Measurements from ENCODE around the gene PIGM.

The PIGM gene

GRCh38 chr1:160031365-160032164 lies at the start of gene PIGM:
PIGM (minus strand) TSS chr1:160031990; CDS start chr1:160031739, 251 bp downstream.
- DNase-seq, result peak; percentile 76 to 83

GRCh38 chr1:160081261-160081936 lies 49.6 kb upstream of the PIGM start, which contains the start of gene KCNJ9:
KCNJ9 (plus strand) TSS chr1:160081538; CDS start chr1:160084031, 2,493 bp downstream.
- DNase-seq, result no peak

DNA sequence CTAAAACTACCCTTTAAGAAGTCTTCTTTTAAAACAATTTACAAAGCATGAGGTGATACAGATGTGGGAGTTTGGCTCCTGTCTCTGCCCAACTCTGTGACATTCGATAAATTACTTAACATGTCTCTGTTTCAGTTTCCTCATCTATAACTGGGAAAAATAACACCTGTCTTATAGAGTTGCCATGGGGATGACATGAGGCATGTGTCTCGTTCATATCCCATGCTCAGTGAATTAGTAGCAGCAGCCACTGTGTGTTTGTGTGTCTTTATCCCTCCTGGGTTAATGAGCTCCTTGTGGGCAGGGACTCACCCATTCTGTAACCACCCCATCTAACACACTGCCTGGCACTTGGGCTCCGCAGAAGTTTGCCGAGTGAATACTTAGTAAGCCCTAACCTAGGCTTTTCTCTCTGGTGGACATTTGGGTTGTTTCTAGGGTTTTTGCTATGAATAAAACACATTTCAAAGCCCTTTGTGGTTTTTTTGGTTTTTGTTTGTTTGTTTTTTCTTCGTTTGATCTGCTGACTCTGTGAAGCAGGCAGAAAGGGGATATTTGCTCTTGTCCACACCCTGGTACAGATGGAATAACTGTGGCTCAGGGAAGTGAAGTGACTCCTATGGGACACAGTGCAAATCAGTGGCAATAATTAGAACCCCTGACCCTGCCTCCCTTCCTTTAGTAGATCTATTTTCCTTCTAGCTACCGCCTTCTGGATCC lies 48.8 kb upstream of the PIGM start:
- DNase-seq, result no peak

DNA sequence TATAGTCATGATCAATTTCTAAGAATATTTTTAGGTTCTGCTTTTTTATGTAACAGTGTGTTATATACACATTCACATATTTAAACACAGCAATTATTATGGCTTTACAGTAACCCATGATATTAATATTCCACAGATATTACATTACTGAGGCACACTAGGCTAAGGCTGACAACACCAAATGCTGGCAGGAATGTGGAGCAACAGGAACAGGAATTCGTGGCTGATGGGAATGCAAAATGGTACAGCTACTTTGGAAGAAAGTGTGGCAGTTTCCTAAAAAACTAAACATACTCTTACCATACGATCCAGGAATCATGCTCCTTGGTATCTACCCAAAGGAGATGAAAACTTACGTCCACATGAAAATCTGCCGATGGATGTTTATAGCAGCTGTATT lies 47.7 kb upstream of the PIGM start:
- DNase-seq, result no peak

- peak in 1 of 2 donors; percentile 23 for DNase-seq
Observed at GRCh38 chr1:160078512-160079195, 46.9 kb upstream of the PIGM start.

DNA sequence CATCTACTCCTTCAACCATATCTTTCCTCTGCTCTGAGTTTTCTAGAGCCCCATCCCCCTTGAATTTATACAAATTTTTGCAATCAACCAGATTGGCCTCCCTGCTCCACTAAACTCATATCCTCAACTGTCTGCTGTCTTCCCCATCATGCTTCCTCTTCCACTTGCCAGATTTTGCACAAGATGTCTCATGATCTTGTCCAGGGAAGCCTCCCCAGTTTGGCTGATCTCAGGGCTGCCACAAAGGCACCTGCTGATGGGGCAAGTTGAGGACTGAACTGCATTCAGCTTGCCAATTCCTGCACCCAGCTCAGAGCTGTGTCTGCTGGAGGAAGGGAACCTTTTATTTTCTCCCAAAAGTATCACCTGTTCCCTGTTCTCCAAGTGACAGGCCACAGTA lies 45.7 kb upstream of the PIGM start:
- DNase-seq, result no peak

DNA sequence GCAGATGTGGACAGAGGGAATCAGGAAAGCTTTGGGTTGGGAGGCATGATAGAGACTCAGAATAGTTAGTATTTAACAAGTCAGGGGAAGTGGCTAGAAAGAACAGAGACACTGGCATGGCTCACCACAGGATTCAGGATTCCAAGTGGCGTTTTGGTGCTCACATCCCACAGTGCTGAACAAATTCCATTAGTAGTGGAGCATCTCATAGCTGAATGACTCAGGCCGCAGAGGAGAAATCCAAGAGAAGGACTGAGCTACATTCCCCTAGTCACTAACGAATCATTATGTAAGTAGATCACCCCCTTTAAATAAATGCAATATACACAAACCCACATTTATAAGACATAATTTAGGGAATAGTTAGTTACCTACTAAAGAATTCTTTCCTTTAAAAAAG lies 44.5 kb upstream of the PIGM start:
- DNase-seq, result no peak

DNA sequence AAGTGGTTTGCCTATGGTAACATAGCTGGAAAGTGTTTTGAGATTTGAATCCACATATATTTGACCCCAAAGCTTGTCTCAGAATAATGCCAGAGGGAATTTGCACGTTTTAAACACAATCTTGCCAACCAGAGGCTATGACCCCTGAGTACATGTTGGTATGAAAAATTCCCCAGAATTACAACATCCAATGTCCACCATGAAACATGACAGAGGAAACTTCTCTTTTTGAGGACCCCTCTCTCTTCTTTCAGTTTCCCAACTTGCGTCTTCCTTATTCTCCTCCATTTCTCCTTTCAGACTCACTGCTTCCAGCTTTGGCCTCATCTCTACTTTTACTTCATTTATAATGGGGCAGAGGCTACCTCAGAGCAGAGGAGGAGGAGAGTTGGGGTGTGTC lies 44.0 kb upstream of the PIGM start:
- DNase-seq, result no peak

DNA sequence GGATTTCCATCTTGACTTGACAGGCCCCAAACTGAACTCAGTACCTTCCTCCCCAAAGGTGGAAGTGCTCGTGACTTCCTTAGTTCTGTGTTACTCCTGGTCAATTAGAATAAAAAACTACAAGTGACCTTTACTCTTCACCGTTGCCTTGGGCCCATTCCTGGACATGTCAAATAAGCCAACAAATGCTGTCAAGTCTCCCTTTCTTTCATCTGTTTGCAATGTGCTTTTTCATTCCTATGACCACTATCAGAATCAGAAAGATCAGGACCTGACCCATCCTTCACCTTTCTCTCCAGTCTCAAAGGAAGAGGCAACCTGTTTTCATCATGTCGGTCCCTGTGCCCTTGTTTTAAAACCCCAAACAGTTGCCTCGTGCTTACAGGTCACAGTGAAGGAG lies 43.1 kb upstream of the PIGM start:
- DNase-seq, result no peak

- DNase-seq, result no peak
Observed at GRCh38 chr1:160071289-160071688, 39.5 kb upstream of the PIGM start.

- peak in 1 of 2 donors; percentile 6 for DNase-seq
Observed at GRCh38 chr1:160070243-160071163, 38.7 kb upstream of the PIGM start.

DNA sequence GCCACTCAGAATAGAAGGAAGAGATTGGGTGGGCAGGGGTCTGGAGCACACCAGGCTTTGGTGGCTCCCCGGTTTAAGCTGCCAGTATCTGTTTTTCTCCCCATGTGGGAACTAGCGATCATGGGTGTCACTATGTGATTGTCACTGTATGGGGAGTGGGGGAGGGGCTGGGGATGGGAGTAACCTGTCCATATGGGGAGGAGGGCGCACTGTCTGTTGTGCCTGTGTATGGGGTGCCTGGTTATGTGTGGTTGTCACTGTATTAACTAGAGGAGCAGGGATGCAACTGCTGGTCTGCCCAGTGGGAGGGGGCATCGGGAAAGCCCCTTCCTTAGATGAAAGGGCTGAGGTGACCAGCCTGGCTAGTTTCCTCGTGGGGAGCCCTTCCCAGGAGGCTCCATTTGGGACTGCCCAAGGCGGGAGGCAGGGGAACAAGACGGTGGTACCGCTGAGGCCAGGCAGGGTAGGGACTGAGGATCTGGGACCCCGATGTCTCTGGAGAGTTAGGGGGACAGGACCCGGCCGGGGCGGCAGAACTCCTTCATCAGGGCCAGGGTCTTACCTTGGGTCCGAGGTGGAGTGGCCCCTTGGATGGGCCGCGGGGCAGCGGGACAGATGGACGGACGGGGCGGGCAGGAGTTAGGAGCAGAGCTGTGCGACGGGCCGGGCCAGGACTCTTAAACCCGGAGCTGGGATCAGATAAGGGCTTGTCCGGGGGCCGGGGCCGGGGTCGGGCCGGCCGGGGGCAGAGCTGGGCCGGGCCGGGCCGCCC lies 37.9 kb upstream of the PIGM start, which contains the start of gene KCNJ10:
KCNJ10 (minus strand) TSS at position 701 of the 772 bp plus-strand sequence. CDS start 27,628 bp downstream, outside the sequence.
- no peak for DNase-seq

DNA sequence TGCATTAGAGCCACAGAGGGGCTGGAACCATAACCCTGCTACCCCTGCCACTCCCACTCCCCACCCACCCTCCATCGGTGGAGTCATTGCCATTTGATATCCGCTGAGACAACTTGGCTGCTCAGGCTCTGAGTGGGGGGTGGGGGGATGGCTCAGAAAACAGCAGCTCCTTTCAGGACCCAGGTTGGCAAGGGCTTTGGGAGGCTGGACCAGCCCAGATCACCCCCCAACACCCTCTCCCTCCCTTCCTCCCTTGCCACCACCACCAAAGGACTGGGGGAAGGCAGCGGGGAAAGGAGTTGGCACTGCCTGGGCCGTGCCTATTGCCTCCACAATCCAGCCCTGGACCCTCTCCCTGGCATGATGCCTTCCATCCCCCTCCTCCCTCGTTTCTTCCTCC lies 36.4 kb upstream of the PIGM start:
- no peak for DNase-seq

DNA sequence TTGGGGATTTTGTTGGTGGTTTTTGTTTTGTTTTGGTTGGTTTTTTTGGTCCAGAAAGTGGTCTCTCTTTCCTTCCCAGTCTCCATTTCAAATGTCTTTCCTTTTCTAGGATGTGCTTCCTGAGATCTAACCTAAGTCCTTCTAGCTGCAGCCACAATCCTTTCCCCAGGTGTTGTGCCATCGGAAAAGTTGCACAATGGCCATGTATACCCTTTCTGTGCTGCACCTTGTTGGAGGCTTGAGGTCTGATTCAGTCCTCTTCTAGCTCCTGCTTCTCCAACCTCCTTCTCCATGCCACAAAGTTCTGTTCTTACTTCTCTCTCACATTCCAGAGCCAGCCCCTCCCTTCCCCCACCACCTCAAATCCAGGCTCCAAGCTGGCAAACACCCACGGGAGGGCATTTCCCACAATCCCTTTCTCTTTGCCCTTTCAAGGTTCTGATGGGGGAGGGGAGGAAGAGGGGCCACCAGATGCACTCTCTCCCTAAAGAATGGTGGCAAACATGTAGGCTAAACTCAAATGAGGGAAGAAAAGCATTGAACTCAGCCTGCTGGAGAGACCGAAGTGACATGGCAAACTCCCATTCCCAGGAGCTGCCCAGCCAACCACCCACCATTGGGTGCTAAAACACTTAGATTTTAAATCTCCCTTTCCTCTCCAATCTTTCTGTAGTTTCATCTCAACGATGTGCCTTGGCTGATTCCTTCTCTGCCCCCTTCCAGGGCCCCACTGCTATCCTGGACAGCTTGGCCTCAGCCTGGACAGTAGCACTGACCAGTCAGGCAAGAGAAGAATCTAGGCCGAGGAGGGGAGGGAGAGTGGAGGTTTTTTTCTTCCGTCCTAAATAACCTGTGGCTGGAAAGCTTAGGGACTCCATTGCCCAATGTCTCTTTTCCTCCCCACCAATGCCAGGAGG lies 35.3 kb upstream of the PIGM start:
- no peak for DNase-seq

- no peak for DNase-seq
Observed at GRCh38 chr1:160064746-160065145, 33.0 kb upstream of the PIGM start.

GRCh38 chr1:160064164-160064563 lies 32.4 kb upstream of the PIGM start:
- DNase-seq, result no peak

DNA sequence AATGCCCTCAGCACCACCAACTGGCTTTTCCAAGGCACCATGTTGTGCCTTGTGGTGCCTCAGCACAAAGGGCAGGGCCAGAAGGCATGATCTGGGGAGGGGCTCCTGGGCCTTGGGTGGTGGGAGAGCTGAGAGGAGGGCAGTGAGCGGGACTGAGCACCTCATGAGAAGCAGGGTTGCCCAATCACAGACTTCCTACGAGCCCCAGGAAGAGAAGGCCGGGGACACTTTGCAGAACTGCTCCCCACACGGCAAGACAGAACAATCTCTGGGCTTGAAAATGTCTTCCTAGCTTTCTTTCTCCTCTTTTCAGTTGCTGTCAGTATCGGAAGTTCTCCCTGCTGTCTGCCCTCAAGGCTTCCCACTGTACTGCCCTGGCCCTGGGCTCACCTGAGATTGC lies 31.4 kb upstream of the PIGM start:
- no peak for DNase-seq

GRCh38 chr1:160062230-160062532 lies 30.4 kb upstream of the PIGM start:
- no peak for DNase-seq

DNA sequence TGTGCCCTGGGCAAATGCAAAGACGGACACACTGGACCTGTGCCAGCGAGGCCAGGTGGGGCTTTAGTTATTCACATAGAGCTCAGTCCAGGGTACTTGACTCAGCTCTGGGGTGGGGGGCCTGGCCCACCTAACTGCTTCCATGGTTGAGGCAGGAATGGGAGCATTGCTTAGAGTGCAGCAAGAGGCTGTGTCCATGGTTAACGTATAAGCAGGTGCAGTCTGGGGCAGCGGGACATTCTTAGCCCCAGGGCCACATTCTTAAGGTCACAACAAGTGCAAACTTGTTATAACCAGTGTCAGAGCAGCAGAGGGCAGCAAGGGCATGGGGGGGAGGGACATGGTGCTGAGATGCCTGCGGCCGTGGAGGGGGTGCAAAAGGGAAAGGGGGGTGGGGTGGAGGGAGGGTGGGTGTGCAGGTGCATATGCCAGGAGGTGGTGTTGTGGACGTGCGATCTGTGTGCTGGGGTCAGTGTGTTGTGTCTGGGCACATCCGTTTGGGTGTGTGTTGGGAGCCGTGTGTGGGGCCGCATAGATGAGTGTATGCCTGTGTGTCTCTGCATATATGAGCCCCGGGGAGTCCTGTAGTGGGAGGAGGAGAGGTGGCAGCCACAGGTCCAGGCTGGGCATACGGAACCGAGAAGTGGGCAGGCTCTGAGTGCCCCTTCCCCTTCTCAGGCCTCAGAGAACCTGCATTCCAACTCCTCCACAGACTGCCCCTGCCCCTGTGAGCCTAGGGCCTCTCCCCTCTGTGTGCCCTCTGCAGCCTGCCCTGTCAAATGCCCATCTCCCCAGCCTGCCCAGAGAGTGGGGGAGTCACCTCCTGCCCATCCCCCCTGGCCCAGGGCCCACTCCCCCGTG lies 29.8 kb upstream of the PIGM start:
- no peak for DNase-seq

All from bone marrow (tissue), 2 donors.